Measurements from ENCODE around the gene ZSCAN9.

- TF ChIP-seq, protein P1, sequence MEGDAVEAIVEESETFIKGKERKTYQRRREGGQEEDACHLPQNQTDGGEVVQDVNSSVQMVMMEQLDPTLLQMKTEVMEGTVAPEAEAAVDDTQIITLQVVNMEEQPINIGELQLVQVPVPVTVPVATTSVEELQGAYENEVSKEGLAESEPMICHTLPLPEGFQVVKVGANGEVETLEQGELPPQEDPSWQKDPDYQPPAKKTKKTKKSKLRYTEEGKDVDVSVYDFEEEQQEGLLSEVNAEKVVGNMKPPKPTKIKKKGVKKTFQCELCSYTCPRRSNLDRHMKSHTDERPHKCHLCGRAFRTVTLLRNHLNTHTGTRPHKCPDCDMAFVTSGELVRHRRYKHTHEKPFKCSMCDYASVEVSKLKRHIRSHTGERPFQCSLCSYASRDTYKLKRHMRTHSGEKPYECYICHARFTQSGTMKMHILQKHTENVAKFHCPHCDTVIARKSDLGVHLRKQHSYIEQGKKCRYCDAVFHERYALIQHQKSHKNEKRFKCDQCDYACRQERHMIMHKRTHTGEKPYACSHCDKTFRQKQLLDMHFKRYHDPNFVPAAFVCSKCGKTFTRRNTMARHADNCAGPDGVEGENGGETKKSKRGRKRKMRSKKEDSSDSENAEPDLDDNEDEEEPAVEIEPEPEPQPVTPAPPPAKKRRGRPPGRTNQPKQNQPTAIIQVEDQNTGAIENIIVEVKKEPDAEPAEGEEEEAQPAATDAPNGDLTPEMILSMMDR (IDR thresholded peaks at IDR 0.05; ENCODE audit: insufficient read depth, low read length): no peak
- TF ChIP-seq POLR2AphosphoS5 (IDR thresholded peaks at IDR 0.05; ENCODE audit: low read depth) (peak; percentile 87), GABPA (IDR thresholded peaks at IDR 0.05; ENCODE audit: low read depth) (peak; percentile 98), SPI1 (IDR thresholded peaks at IDR 0.05; ENCODE audit: borderline replicate concordance, low read depth) (peak; percentile 27; the same call in 1 of the 2 replicates)
- TF ChIP-seq, protein P2, sequence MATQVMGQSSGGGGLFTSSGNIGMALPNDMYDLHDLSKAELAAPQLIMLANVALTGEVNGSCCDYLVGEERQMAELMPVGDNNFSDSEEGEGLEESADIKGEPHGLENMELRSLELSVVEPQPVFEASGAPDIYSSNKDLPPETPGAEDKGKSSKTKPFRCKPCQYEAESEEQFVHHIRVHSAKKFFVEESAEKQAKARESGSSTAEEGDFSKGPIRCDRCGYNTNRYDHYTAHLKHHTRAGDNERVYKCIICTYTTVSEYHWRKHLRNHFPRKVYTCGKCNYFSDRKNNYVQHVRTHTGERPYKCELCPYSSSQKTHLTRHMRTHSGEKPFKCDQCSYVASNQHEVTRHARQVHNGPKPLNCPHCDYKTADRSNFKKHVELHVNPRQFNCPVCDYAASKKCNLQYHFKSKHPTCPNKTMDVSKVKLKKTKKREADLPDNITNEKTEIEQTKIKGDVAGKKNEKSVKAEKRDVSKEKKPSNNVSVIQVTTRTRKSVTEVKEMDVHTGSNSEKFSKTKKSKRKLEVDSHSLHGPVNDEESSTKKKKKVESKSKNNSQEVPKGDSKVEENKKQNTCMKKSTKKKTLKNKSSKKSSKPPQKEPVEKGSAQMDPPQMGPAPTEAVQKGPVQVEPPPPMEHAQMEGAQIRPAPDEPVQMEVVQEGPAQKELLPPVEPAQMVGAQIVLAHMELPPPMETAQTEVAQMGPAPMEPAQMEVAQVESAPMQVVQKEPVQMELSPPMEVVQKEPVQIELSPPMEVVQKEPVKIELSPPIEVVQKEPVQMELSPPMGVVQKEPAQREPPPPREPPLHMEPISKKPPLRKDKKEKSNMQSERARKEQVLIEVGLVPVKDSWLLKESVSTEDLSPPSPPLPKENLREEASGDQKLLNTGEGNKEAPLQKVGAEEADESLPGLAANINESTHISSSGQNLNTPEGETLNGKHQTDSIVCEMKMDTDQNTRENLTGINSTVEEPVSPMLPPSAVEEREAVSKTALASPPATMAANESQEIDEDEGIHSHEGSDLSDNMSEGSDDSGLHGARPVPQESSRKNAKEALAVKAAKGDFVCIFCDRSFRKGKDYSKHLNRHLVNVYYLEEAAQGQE (IDR thresholded peaks at IDR 0.05; ENCODE audit: insufficient replicate concordance, low read depth): peak; percentile 66
These were observed at the start of gene ZSCAN9 for GRCh38 chr6:28225056-28225834.

Data from HL-60 (cell line).